ENCODE measurements around the gene ODAD2. TPM values are rescaled to one million over a fixed set of nuclear protein-coding genes. Genes with fewer than 3 reads are reported as not detected.

Gene ODAD2
- total RNA-seq, 2 donors from 2014 or later: 0.66 TPM; not detected in 1

- Histone ChIP-seq H3K9me3 (no peaks in the 10 kb centered on the region), H3K27me3 (no peaks in the 10 kb centered on the region), H3K36me3 (replicated peaks in 1 of 2; ENCODE audit: insufficient read depth in 1 of 2, low read depth in 2 of 2) (no peaks in the 10 kb centered on the region), H3K4me3 (no peak overlapping the region), H3K27ac (no peak overlapping the region), H3K4me1 (no peaks in the 10 kb centered on the region)
- intact Hi-C loops (cut with DNase I): no loop called here
- ATAC-seq (no peak), DNase-seq (no peak)
- TF ChIP-seq CTCF (IDR thresholded peaks at IDR 0.05): no peak
- no peak for TF ChIP-seq POLR2A (IDR thresholded peaks at IDR 0.05)
- WGBS, 2 donors: 71 to 73% methylated on average over 8 of the region's 8 CpGs
Observed at GRCh38 chr10:27838901-27839300, 160.0 kb downstream of the ODAD2 start.

- Histone ChIP-seq H3K27me3 (no peaks in the 10 kb centered on the region), H3K27ac (no peak overlapping the region), H3K4me1 (no peaks in the 10 kb centered on the region), H3K36me3 (replicated peaks in 1 of 2; ENCODE audit: insufficient read depth in 1 of 2, low read depth in 2 of 2) (no peaks in the 10 kb centered on the region), H3K4me3 (no peak overlapping the region), H3K9me3 (no peaks in the 10 kb centered on the region)
- TF ChIP-seq POLR2A (IDR thresholded peaks at IDR 0.05) (no peak), CTCF (IDR thresholded peaks at IDR 0.05) (no peak)
- ATAC-seq (no peak), DNase-seq (no peak)
- WGBS, 2 donors: 25 to 36% methylated on average over 4 of the region's 4 CpGs
- intact Hi-C loops (cut with DNase I): no loop called here
Observed at GRCh38 chr10:27838361-27838760, 160.5 kb downstream of the ODAD2 start.

- TF ChIP-seq POLR2A (IDR thresholded peaks at IDR 0.05) (no peak), CTCF (IDR thresholded peaks at IDR 0.05) (no peak)
- Histone ChIP-seq H3K4me3 (no peak overlapping the region), H3K27me3 (no peaks in the 10 kb centered on the region), H3K9me3 (no peaks in the 10 kb centered on the region), H3K27ac (no peak overlapping the region), H3K4me1 (no peaks in the 10 kb centered on the region), H3K36me3 (replicated peaks in 1 of 2; ENCODE audit: insufficient read depth in 1 of 2, low read depth in 2 of 2) (no peaks in the 10 kb centered on the region)
- WGBS, 2 donors: 40 to 72% methylated on average over 3 of the region's 3 CpGs
- intact Hi-C loops (cut with DNase I): no loop called here
- ATAC-seq: no peak
- DNase-seq: no peak
Observed at GRCh38 chr10:27834476-27834875, 164.4 kb downstream of the ODAD2 start.

- TF ChIP-seq CTCF (IDR thresholded peaks at IDR 0.05): no peak
- no peak for TF ChIP-seq POLR2A (IDR thresholded peaks at IDR 0.05)
- intact Hi-C loops (cut with DNase I): no loop called here
- Histone ChIP-seq H3K27ac (no peak overlapping the region), H3K9me3 (no peaks in the 10 kb centered on the region), H3K27me3 (no peaks in the 10 kb centered on the region), H3K4me3 (no peak overlapping the region), H3K36me3 (replicated peaks in 1 of 2; ENCODE audit: insufficient read depth in 1 of 2, low read depth in 2 of 2) (no peaks in the 10 kb centered on the region), H3K4me1 (no peaks in the 10 kb centered on the region)
- ATAC-seq: no peak
- WGBS, 2 donors: 69 to 77% methylated on average over 6 of the region's 6 CpGs
- DNase-seq: no peak
Observed at GRCh38 chr10:27833792-27834191, 165.1 kb downstream of the ODAD2 start.

- no peaks in the 10 kb centered on the region for H3K9me3 ChIP-seq
- no peak for TF ChIP-seq CTCF (IDR thresholded peaks at IDR 0.05)
- no peak for TF ChIP-seq POLR2A (IDR thresholded peaks at IDR 0.05)
- DNase-seq: no peak
- no peak overlapping the region for H3K4me3 ChIP-seq
- no peaks in the 10 kb centered on the region for H3K4me1 ChIP-seq
- H3K27ac ChIP-seq: no peak overlapping the region
- ATAC-seq: no peak
- no peaks in the 10 kb centered on the region for H3K27me3 ChIP-seq
- H3K36me3 ChIP-seq (replicated peaks in 1 of 2; ENCODE audit: insufficient read depth in 1 of 2, low read depth in 2 of 2): no peaks in the 10 kb centered on the region
- intact Hi-C loops (cut with DNase I): no loop called here
- WGBS, 2 donors: 28 to 50% methylated on average over 3 of the region's 3 CpGs
Observed at GRCh38 chr10:27832826-27833225, 166.1 kb downstream of the ODAD2 start.

All from body of pancreas (tissue), 4 donors.